Measurements from ENCODE around the gene TTC21A.
A peak's percentile ranks its signal among the peaks of the same experiment; 100 is the strongest.

TTC21A gene

DNA sequence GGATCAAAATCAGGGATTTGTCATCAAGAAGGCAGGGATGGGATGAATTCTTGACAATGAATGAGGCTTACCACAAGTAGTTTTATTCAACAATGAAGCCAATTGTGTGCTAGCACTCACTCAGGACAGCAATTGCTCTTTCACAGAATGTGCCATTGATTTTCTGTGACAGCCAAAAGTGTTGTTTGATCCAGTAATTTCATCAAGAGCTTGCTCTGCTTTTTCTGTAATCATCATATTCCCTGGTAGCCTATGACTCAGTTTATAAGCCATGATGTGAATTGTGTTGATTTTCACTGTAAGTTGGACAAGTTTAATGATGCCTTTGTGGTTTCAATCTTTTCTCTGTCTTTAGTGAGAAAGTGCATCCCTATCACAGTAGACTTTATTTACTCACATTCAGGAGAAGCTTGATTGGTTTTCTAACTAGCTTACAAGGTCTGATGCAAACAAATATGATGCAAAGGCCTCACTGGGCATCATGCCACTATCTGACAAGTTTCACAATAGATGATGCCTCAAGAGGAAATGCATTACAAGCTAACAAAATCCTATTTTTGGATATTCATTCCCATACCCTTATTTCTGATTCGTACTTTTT, 59.6 kb downstream of the TTC21A start:
- POLR2A ChIA-PET: no interaction called here

DNA sequence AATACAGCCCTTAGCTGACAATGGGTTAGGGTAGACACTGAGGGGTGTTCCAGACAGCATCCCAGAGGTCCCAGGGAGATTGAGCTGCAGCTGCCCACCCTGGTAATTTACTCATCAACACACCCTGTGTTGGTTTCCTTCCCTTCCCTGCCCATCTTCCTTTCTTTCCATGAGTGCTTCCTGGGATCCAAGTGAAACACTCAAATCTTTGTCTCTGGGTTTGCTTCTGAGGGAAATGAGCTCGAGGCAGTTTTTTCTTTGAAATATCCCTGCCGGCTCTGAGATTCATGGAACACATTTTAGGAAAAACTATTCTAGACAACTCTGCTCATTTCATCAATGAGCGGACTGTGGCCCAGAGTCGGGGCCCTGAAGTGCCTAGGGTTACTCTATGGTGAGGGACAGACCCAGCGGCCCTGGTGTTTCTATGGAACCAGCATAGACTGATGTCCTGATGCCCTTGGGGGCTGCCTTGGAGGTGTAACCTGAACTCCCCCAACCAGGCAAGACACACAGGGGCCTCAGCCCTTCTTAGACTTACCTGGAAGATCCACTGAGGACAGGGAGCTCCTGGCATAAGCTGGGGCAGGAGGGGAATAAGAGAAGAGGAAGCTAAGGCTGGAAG, 60.8 kb downstream of the TTC21A start:
- Histone ChIP-seq H3K36me3 (ENCODE audit: control insufficient read depth in 2 of 2, insufficient read depth in 1 of 2, low read length in 2 of 2) (no peaks in the 10 kb centered on the region), H3K27ac (ENCODE audit: extremely low read depth, low read depth, low read length) (no peak overlapping the region)
- CTCF ChIA-PET: interaction anchor here (0.8 to 1.5 kb wide), 4 partner anchors 9 to 124 kb away, joined by 3 to 7 read pairs (median 4); no protein-coding TSS in a partner anchor

More for the DNA sequence above, 59.6 kb downstream of the TTC21A start:
- Histone ChIP-seq H3K36me3 (ENCODE audit: control insufficient read depth in 2 of 2, insufficient read depth in 1 of 2, low read length in 2 of 2) (no peaks in the 10 kb centered on the region), H3K4me3 (ENCODE audit: low read depth, low read length) (no peak overlapping the region), H3K27ac (ENCODE audit: extremely low read depth, low read depth, low read length) (no peak overlapping the region), H3K4me1 (ENCODE audit: control insufficient read depth, insufficient read depth, low read length) (no peaks in the 10 kb centered on the region), H3K9me3 (ENCODE audit: control insufficient read depth, insufficient read depth, low read depth, low read length) (no peaks in the 10 kb centered on the region)
- TF ChIP-seq ZNF664 (tag by site-specific recombination; IDR thresholded peaks at IDR 0.05): no peak
- 0 out of 2 replicates have a peak, but pooled peaks have one; percentile 16 for TF ChIP-seq ZBTB21 (tag by site-specific recombination; IDR thresholded peaks at IDR 0.05)
- TF ChIP-seq ZNF548 (tag by site-specific recombination; IDR thresholded peaks at IDR 0.05): no peak
- no peak for TF ChIP-seq ZNF274 (IDR thresholded peaks at IDR 0.05; ENCODE audit: low read length)
- TF ChIP-seq ZNF274 (tag by site-specific recombination; IDR thresholded peaks at IDR 0.05; ENCODE audit: borderline replicate concordance): no peak
- TF ChIP-seq, protein P1, sequence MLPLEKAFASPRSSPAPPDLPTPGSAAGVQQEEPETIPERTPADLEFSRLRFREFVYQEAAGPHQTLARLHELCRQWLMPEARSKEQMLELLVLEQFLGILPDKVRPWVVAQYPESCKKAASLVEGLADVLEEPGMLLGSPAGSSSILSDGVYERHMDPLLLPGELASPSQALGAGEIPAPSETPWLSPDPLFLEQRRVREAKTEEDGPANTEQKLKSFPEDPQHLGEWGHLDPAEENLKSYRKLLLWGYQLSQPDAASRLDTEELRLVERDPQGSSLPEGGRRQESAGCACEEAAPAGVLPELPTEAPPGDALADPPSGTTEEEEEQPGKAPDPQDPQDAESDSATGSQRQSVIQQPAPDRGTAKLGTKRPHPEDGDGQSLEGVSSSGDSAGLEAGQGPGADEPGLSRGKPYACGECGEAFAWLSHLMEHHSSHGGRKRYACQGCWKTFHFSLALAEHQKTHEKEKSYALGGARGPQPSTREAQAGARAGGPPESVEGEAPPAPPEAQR (tag by site-specific recombination; IDR thresholded peaks at IDR 0.05): no peak
- TF ChIP-seq, protein P2, sequence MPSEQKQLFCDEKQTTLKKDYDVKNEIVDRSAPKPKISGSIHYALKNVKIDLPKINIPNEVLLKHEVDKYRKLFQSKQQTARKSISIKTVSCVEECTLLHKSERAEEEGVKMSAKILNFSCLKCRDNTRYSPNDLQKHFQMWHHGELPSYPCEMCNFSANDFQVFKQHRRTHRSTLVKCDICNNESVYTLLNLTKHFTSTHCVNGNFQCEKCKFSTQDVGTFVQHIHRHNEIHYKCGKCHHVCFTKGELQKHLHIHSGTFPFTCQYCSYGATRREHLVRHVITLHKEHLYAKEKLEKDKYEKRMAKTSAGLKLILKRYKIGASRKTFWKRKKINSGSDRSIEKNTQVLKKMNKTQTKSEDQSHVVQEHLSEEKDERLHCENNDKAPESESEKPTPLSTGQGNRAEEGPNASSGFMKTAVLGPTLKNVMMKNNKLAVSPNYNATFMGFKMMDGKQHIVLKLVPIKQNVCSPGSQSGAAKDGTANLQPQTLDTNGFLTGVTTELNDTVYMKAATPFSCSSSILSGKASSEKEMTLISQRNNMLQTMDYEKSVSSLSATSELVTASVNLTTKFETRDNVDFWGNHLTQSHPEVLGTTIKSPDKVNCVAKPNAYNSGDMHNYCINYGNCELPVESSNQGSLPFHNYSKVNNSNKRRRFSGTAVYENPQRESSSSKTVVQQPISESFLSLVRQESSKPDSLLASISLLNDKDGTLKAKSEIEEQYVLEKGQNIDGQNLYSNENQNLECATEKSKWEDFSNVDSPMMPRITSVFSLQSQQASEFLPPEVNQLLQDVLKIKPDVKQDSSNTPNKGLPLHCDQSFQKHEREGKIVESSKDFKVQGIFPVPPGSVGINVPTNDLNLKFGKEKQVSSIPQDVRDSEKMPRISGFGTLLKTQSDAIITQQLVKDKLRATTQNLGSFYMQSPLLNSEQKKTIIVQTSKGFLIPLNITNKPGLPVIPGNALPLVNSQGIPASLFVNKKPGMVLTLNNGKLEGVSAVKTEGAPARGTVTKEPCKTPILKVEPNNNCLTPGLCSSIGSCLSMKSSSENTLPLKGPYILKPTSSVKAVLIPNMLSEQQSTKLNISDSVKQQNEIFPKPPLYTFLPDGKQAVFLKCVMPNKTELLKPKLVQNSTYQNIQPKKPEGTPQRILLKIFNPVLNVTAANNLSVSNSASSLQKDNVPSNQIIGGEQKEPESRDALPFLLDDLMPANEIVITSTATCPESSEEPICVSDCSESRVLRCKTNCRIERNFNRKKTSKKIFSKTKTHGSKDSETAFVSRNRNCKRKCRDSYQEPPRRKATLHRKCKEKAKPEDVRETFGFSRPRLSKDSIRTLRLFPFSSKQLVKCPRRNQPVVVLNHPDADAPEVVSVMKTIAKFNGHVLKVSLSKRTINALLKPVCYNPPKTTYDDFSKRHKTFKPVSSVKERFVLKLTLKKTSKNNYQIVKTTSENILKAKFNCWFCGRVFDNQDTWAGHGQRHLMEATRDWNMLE (tag by site-specific recombination; conservative IDR thresholded peaks at IDR 0.05; ENCODE audit: low read depth): 0 out of 2 replicates have a peak, but pooled peaks have one; percentile 19
- CTCF ChIA-PET: interaction anchor here (0.7 kb wide), 1 partner anchor 49 kb away, joined by 3 read pairs; no protein-coding TSS in a partner anchor

DNA sequence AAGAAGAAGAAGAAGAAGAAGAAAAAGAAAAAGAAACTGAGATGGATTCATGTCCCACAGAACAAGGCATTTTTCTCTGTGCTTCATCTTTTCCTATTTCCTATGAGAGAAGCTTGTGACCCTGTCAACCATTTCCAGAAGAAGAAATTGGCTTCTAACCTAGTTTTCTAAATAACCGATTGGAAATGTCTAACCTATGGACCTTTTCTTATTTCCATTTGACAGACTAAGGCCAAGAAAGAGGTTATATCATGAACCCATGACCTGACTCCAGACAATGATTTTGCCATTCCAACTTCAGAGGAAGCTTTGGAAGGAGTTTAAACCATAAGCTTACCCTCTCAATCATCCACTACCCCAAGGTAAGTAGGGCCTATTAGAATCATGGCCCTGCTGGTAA, 62.2 kb downstream of the TTC21A start:
- POLR2A ChIA-PET: no interaction called here
- H3K27ac ChIP-seq (ENCODE audit: extremely low read depth, low read depth, low read length): no peak overlapping the region
- H3K9me3 ChIP-seq (ENCODE audit: control insufficient read depth, insufficient read depth, low read depth, low read length): no peaks in the 10 kb centered on the region
- H3K4me3 ChIP-seq (ENCODE audit: low read depth, low read length): no peak overlapping the region
- H3K36me3 ChIP-seq (ENCODE audit: control insufficient read depth in 2 of 2, insufficient read depth in 1 of 2, low read length in 2 of 2): no peaks in the 10 kb centered on the region
- H3K4me1 ChIP-seq (ENCODE audit: control insufficient read depth, insufficient read depth, low read length): no peaks in the 10 kb centered on the region
- CTCF ChIA-PET: interaction anchor here (0.7 kb wide), 1 partner anchor 43 kb away, joined by 3 read pairs; no protein-coding TSS in a partner anchor
- no peak for TF ChIP-seq ZNF248 (tag by site-specific recombination; IDR thresholded peaks at IDR 0.05)
- TF ChIP-seq ZNF501 (tag by site-specific recombination; IDR thresholded peaks at IDR 0.05): no peak
- TF ChIP-seq GLI4 (tag by site-specific recombination; IDR thresholded peaks at IDR 0.05): no peak
- TF ChIP-seq, protein P3, sequence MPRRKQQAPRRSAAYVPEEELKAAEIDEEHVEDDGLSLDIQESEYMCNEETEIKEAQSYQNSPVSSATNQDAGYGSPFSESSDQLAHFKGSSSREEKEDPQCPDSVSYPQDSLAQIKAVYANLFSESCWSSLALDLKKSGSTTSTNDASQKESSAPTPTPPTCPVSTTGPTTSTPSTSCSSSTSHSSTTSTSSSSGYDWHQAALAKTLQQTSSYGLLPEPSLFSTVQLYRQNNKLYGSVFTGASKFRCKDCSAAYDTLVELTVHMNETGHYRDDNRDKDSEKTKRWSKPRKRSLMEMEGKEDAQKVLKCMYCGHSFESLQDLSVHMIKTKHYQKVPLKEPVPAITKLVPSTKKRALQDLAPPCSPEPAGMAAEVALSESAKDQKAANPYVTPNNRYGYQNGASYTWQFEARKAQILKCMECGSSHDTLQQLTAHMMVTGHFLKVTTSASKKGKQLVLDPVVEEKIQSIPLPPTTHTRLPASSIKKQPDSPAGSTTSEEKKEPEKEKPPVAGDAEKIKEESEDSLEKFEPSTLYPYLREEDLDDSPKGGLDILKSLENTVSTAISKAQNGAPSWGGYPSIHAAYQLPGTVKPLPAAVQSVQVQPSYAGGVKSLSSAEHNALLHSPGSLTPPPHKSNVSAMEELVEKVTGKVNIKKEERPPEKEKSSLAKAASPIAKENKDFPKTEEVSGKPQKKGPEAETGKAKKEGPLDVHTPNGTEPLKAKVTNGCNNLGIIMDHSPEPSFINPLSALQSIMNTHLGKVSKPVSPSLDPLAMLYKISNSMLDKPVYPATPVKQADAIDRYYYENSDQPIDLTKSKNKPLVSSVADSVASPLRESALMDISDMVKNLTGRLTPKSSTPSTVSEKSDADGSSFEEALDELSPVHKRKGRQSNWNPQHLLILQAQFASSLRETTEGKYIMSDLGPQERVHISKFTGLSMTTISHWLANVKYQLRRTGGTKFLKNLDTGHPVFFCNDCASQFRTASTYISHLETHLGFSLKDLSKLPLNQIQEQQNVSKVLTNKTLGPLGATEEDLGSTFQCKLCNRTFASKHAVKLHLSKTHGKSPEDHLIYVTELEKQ (tag by site-specific recombination; IDR thresholded peaks at IDR 0.05; ENCODE audit: borderline replicate concordance): no peak
- no peak for TF ChIP-seq ZNF184 (tag by site-specific recombination; IDR thresholded peaks at IDR 0.05)
- TF ChIP-seq ZFP37 (tag by site-specific recombination; IDR thresholded peaks at IDR 0.05): no peak
- no peak for TF ChIP-seq ZNF658 (tag by site-specific recombination; IDR thresholded peaks at IDR 0.05)
- TF ChIP-seq ZNF610 (tag by site-specific recombination; IDR thresholded peaks at IDR 0.05; ENCODE audit: borderline replicate concordance): no peak
- no peak for TF ChIP-seq REPIN1 (tag by site-specific recombination; IDR thresholded peaks at IDR 0.05; ENCODE audit: low read depth)
- no peak for TF ChIP-seq ZNF529 (tag by site-specific recombination; IDR thresholded peaks at IDR 0.05; ENCODE audit: insufficient replicate concordance)
- TF ChIP-seq, protein P4, sequence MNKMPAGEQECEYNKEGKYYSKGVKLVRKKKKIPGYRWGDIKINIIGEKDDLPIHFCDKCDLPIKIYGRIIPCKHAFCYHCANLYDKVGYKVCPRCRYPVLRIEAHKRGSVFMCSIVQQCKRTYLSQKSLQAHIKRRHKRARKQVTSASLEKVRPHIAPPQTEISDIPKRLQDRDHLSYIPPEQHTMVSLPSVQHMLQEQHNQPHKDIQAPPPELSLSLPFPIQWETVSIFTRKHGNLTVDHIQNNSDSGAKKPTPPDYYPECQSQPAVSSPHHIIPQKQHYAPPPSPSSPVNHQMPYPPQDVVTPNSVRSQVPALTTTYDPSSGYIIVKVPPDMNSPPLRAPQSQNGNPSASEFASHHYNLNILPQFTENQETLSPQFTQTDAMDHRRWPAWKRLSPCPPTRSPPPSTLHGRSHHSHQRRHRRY (tag by site-specific recombination; IDR thresholded peaks at IDR 0.05): no peak

More for the DNA sequence above, 60.8 kb downstream of the TTC21A start:
- TF ChIP-seq ZNF23 (tag by site-specific recombination; IDR thresholded peaks at IDR 0.05; ENCODE audit: borderline replicate concordance) (no peak), ZNF549 (tag by site-specific recombination; IDR thresholded peaks at IDR 0.05) (no peak), ZNF626 (tag by site-specific recombination; IDR thresholded peaks at IDR 0.05) (no peak), ZNF169 (tag by site-specific recombination; IDR thresholded peaks at IDR 0.05) (no peak), ZNF776 (tag by site-specific recombination; IDR thresholded peaks at IDR 0.05; ENCODE audit: borderline replicate concordance) (no peak)
- Histone ChIP-seq H3K9me3 (ENCODE audit: control insufficient read depth, insufficient read depth, low read depth, low read length) (no peaks in the 10 kb centered on the region), H3K4me1 (ENCODE audit: control insufficient read depth, insufficient read depth, low read length) (no peaks in the 10 kb centered on the region), H3K4me3 (ENCODE audit: low read depth, low read length) (no peak overlapping the region)
- POLR2A ChIA-PET: no interaction called here
